Right ventricle myocardium superior (tissue), 1 donor: Measurements from ENCODE around the gene GADD45B. TPM values are rescaled to one million over a fixed set of nuclear protein-coding genes. Genes with fewer than 3 reads are reported as not detected.
"Not testable (repeated sequence)": the region's sequence is repeated elsewhere in the genome, so short reads cannot be mapped to it uniquely, and the experiment has no call there.

Source experiments
- ATAC-seq: fragments of 200-7000 bp; cut with Tn5 transposase; one replicate; pipeline ENCODE4 v1.9.1; 2020; ENCODE audit warnings: mild to moderate bottlenecking; ENCODE audit not compliant: poor library complexity
- DNase-seq: peaks from one replicate; pipeline ENCODE4 v3.0.0-alpha.2; 2020
- intact Hi-C: fragments of 100-400 bp; cut with DNase I; formaldehyde crosslinking; loops from one replicate; pipeline ENCODE4 v1.11.2; 2022
- total RNA-seq: library from RNA; stranded (reverse); fragmentation: NEBNext Ultra II Directional; extraction: Animal tissue kit (Norgen Biotek cat#: 25700); gene quantifications from one replicate; pipeline ENCODE4 v1.2.1, GENCODE V29; 2021
- donor health status: DM: no; HTN: yes; CAD: no; lungs with severe emphysema.

The GADD45B gene
- total RNA-seq, 1 donor from 2014 or later, result 42.1 TPM

DNA sequence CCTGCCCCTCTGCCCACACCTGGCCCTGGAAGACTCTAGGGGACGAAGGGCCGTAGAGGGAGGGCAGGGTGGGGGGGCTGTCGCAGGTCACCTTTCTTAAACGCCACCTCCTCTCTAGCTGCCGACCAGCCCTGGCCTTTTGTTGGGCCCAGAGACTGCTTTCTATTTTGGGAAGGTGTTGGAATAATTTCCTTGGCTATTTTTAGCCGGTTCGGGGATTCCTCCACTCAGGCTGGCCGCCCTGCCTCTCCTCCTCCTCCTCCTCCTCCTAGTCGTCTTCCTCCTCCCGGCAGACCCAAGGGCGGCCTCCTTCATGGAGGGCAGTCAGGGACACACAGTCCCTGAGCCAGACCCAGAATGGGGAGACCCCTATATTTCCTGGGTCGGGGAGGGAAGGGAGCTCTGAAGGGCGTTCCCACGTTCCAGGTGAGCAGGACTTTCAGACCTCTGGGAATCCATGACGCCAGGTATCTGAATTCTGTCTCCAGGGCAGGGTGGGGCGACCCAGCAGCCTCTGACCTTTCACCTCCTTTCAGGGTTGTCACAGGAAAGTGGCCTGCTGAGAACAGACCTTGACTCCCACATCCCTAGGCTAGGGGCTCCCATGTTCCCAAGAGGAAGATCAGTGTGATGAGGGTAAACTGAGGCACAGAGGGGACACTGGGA lies 19.9 kb downstream of the GADD45B start:
- intact Hi-C loops, result no loop called here

DNA sequence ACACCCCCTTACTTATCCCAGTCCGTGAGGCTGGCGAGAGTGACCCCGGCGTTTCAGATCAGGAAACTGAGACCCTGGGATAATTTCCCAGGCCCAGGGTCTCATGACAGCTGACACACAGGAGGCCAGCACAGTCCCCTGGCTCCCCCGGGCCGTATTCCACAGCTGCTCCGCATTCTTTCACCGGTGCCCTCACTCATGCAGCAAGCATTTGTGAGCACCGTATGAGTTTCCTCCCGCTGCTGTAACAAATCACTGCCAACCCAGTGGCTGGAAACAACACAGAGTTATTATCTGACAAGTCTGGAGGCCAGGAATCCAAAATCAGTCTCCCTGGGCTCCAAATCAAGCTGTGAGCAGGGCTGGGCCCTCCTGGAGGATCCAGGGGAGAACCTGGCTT lies 21.3 kb downstream of the GADD45B start:
- DNase-seq (no peak), ATAC-seq (no peak)
- intact Hi-C loops, result no loop called here

More for the DNA sequence above, 19.9 kb downstream of the GADD45B start:
- peak; percentile 75 for ATAC-seq
- peak; percentile 65 for DNase-seq

DNA sequence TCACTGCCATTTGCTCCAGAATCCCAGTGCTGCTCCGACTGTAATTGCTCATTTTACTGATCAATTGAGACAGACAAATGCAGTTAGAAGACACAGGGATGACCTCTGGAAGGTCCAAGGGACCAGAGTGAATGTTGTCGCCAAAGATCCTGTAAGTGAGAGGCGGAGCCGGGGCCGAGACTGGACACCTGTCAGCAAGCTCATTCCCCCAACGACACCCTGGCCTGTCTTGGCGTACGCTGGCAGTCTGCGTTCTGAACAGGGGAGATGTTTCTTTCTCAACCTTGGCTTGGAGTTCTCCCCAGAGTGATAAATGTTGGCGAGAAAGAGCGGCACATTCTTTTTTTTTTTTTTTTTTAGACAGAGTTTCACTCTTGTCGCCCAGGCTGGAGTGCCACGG lies 24.2 kb downstream of the GADD45B start:
- ATAC-seq (no peak), DNase-seq (no peak)
- intact Hi-C loops, result no loop called here

DNA sequence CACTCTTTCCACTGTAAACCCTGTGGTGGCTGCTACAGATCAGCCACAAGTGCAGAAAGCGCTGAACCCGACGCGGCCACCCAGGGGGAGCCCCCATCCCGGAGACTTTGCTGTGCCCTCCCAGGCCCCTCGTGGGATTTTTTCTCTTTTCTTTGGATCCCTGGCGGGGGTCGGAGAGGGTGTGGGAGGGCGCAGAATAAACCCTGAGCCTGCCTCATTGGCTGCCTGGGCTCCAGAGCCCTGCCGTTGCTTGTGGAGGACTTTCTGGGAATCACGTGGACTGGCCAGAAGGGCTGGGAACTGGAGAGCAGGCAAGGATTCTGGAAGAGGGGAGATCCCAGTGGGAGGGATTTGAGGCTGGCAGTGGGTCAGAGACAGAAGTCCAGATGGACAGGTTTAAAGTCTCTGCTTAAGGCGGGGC lies 24.9 kb downstream of the GADD45B start:
- intact Hi-C loops, result no loop called here
- ATAC-seq (no peak), DNase-seq (no peak)

DNA sequence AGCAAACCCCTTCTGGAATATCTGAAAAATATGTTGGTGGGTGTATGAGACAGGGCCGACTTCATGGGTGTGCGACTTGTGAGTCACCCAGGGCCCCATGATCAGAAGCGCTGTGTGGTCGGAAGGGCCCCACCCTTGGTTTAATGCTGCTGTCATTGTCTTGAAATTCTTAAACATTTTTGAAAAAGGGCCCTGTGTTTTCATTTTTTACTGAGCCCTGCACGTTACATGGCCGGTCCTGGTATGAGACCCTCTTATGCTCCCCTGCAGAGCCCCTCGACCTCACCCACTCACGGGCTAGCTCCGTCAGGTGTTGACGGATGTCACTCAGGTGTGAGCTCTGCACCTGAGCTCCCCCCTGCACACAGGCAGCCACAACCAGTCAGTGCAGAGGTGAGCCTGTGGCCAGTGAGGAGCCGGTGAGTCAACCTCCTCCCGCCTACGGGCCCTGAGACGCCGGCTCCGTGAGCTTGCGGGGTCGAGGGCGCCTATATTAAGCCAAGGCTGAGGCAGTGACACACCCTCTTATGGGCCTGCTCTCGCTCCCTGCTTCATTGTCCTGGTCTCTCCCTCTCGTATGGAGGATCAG lies 27.7 kb downstream of the GADD45B start:
- DNase-seq, result no peak
- intact Hi-C loops, result no loop called here
- ATAC-seq, result no peak

DNA sequence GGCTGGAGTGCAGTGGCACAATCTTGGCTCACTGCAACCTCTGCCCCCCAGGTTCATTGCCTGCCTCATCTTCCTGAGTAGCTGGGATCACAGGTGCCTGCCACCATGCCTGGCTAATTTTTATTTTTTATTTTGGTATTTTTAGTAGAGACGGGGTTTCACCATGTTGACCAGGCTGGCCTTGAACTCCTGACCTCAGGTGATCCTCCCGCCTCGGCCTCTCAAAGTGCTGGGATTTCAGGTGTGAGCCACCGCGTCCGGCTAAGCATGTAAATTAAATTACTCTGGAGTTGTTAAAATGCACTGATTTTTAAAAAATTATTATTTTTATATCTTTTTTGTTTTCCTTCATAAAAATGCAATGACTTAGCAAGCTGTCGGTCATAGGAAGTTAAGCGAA lies 30.7 kb downstream of the GADD45B start:
- DNase-seq, intact Hi-C loops, ATAC-seq: not testable (repeated sequence)

DNA sequence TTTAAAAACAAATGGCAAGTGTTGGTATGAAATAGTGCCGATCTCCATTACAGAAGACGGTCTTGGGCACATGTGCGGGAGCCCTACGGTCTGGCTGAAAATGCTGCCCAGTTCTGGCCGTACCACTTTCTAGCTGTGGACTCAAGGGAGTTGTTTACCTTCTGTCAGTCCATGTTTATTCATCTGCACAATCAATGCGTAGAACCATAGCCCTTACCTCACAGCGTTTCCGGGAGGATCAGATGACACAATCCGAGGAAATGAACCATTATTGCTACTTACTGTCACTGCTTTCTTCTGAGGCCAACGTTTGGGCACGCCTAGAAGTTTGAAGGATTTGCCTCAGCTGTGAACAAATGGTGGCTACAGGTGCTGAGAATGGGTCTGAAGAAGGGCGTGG lies 31.2 kb downstream of the GADD45B start:
- DNase-seq (no peak), ATAC-seq (no peak)
- intact Hi-C loops, result no loop called here

DNA sequence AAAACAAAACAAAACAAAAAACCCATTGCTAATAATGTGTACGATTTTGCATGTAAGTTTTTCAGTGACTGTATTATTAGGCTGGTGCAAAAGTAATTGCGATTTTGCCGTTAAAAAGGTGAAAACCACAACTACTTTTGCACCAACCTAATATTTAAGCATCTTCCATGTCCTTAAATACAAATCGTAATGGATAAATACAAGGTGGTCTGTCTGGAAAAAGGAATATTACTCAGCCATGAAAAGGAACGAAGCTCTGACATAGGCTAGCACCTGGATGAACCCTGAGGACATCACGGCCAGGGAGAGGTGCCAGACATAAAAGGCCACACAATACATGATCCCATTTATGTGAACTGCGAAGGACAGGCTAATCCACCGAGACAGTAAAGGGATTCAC lies 33.2 kb downstream of the GADD45B start:
- intact Hi-C loops, result no loop called here
- ATAC-seq (no peak), DNase-seq (no peak)

DNA sequence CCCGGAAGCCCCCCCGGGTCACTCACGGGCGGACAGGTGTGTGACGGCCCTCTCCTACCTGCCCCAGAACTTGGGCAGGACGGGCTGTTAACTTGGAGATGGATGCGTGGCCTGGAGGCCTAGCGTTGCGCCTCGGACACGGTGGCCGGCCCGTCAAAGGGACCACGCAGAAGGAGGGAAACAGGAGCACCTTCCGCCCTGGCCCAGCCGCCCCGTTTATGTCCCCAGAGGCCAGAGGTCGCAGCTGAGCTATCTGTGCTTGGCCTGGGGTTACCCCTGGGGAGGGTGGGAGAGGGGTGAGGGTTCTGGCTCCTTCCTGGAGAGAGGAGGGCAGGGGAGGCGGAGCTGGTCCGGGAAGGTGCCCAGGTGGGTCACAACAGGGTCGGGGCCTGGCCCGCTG lies 35.6 kb downstream of the GADD45B start:
- ATAC-seq, result peak; percentile 18
- no peak for DNase-seq
- intact Hi-C loops, result no loop called here

DNA sequence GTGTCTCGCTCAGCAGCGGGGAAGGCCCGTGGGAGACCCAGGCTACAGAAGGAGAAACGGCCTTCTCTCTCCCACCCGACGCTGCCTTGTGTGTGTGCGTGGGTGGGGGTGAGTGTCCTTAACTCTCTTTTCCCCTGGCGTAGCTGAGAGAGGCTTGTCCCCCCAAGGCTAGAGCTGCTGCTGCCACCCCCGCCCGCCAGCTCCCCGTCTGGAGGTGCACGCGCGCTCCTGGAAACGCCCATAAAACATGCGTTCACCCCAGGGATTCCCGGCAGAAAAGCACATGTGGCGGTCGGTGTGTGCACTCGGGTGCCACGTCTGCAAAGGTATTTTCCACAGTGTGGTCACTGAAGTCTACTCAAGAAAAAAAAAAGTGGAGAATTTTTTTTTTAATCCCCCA lies 36.1 kb downstream of the GADD45B start:
- DNase-seq (no peak), ATAC-seq (no peak)
- intact Hi-C loops, result no loop called here

DNA sequence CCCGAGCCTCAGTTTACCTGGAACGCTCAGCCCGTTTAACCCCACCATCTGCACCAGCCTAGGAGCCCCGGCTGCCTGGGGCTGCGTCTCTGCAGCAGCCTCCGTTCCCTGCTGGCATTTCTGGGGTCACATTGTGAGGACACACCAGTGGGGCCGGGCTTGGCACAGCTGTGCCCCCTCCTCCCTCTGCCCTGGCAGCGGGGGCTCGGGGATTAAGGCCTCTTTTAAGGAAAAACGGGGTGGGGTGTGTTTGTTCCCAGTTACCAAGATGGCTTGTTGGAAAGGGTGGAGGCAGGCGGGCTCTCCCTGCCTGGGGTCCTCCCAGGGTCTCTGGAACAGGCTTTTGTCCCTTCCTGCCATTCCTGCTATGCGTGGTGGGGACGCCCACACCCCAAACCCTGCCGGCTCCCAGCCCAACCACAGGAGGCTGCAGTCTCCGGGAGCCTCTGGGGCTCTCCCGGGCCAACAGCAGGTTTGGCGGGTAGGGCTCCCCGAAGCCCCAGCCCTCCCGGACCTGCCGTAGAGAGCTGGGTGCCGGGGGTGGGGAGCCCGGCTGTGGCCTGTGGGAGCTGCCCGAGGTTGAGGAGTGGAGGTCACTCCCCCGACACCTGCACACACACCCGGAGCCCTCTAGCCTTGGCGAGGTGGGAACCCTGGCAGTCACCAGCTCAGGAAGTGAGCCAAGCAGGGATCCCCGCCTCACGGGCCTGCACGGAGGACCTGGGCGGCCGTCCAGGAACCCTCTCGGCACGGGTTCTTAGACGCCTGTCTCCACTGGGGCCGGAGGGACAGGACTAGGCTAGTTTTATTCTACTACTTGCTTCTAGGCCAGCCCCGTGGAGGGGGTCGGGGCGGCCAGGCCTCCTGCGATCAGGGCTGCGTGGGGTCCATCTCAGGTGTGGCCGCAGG lies 36.9 kb downstream of the GADD45B start:
- intact Hi-C loops, result no loop called here
- no peak for DNase-seq
- peak; percentile 33 for ATAC-seq

DNA sequence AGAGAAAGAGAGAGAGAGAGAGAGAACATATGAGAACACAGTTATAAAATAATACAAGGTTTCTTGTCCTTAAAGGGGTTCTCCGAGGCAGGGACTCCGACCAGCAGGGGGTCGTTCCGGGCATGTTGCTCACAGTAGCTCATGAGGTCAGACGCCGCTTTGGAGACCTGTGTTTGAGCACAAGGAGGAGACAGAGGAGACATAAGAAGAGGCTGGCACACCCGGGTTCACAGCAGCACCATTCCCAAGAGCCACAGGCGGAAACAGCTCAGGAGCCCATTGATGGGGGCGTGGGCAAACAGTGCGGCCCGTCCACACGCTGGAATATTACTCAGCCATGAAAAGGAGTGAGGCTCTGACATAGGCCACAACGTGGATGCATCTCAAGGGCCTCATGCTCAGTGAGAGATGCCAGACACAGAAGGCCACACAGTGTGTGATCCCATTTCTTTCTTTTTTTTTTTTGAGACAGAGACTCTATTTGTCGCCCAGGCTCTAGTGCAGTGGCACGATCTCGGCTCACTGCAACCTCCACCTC lies 39.1 kb downstream of the GADD45B start:
- intact Hi-C loops, result no loop called here
- no peak for ATAC-seq
- DNase-seq, result no peak

DNA sequence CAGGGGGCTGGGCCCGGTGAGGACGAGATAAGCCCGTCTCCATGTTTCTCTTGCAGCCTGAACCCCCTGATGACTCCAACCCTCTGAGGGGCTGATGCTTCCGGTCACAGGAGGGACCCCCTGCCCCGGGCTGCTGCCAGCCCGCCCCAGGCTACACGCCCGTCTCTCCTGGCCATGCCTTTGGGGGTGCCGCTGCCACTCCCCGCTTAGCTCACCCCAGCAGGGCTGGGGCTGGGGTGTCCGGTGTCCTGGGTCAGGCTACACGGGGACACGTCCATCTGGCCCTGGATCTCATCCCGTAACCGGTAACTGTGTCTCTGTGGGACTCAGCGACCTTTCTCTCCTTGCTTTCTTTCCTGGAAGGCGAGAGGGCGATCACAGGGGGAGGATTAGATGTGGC lies 40.8 kb downstream of the GADD45B start:
- intact Hi-C loops, result no loop called here
- DNase-seq (no peak), ATAC-seq (no peak)

DNA sequence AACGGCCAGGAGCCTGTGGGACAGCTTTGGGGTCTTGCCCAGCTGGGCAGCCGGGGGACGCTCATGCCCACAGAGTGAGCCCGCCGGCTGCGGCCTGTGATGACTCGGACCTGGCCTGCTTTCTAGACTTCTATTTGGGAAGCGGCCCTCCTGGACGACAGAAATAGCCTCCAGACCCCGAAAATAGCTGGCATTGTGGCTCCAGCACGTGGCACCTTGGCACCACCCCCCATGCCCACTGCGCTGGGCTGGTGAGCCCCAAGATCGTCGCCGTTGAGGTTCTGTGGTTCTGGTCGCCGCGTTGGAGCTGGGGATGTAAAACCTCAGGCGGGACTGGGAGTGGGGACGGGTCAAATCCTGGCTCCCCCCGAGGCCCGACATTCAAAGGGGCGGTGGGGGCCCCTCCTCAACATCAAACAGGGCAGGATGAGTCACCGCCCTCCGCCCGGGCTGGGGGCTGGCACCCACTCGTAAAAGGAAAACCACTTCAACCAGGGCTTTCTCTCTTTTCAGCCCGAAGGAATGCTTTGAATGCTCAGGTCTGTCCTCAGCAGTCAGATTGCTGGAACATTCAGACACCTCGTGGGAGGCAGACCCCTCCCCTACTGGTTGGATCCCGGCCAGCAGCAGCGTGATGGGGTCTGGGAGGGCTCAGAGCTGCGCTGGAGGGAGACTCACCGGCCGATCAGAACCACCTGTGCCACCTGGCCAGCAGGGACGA lies 42.1 kb downstream of the GADD45B start:
- DNase-seq (no peak), ATAC-seq (no peak)
- intact Hi-C loops, result no loop called here

DNA sequence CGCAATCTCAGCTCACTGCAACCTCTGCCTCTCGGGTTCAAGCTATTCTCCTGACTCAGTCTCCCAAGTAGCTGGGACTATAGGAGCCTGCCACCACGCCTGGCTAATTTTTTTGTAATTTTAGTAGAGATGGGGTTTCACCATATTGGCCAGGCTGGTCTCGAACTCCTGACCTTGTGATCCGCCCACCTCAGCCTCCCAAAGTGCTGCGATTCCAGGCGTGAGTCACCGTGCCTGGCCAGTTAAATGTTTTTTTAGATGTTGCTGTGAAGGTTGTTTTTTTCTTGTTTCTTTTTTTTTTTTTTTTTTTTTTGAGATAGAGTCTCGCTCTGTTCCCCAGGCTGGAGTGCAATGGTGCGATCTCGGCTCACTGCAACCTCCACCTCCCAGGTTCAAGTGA lies 42.9 kb downstream of the GADD45B start:
- DNase-seq, ATAC-seq, intact Hi-C loops: not testable (repeated sequence)

DNA sequence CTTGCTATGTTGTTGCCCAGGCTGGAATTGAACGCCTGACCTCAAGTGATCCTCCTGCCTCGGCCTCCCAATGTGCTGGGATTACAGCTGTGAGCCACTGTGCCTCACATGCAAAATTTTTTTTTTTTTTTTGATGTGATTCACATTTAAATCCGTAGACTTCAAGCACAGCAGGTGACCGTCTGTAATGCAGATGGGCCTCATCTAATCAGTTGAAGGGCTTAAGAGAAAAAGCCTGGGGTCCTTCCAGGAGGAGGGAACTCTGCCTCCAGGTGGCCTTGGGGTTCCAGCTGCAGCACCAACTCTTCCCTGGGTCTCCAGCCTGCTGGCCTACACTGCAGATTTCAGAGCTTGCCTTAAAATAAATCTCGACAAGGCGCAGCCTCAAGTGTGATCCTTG lies 43.6 kb downstream of the GADD45B start:
- DNase-seq (no peak), ATAC-seq (no peak)
- intact Hi-C loops, result no loop called here

DNA sequence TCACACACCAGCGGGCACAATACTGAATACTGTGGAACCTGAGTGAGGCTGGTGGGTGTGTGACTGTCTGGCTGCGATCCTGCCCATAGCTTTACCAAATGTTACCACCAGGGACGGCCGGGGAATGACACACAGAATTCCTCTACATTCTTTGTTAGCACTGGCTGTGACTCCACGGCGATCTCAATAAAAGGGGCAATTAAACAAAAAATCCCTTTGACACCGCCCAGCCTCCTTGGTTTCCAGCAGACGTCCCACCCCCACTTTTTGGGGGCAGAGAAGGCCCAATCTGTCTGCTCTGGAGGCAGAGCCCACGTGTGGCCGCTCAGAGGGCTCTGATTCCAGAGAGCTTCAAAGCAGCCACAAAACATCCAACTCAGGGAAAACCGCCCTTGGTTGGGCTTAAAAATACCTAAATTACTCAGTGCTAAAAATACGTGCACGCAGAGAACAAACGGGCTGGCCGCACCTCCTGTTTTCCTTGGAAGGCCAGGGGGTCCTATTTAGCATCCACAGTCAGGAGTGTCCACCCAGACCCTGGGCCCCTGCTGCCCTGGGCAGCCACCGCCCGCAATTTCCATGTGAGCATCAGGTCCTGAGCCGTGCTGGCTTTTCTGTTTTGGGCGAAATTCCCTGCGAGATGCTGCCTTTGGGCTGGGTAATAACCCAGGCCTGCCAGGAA lies 47.8 kb downstream of the GADD45B start:
- intact Hi-C loops, result no loop called here
- ATAC-seq (no peak), DNase-seq (no peak)

DNA sequence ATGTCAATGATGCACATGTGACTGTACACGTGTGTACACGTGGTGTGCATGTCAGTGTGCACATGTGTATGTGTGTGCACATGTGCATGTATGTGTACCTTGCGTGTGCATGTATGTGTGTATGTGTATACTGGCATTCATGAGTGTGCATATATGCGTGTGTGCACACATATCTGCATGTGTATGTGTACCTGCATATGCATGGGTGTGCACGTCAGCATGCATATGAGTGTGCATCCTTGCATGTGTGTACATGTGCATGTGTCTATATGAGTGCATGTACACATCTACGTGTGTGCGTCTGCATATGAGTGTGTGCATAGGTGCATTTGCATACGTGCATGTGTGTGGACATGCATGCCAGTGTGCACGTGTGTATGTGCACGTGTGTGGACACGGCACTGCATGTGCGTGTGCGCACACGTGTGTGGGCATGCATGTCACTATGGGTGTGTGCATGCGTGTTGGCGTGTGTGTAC lies 48.5 kb downstream of the GADD45B start:
- ATAC-seq (no peak), DNase-seq (no peak)
- intact Hi-C loops, result no loop called here
